HFF-Myc (cell line): ENCODE results near the gene SLC34A2.
"Not testable (repeated sequence)": the region's sequence is repeated elsewhere in the genome, so short reads cannot be mapped to it uniquely, and the experiment has no call there.

Experiments
- DNase-seq: peaks from one replicate; pipeline ENCODE4 v3.0.0-alpha.2; 2011; ENCODE audit warnings: low read depth; ENCODE audit errors: extremely low read depth
- H3K4me3 ChIP-seq: replicated peaks from 2 replicates; pipeline ENCODE4 v1.5.1; 2011; ENCODE audit warnings: low read depth, mild to moderate bottlenecking, control low read depth, low read length
- CTCF ChIP-seq: IDR thresholded peaks from 2 replicates; pipeline ENCODE4 v1.5.1; 2012; ENCODE audit warnings: mild to moderate bottlenecking, low read depth, low read length, control low read depth; ENCODE audit errors: missing control alignments

Gene SLC34A2

GRCh38 chr4:25658777-25659176 is 3.1 kb downstream of the SLC34A2 start:
- TF ChIP-seq CTCF: no peak
- H3K4me3 ChIP-seq: no peak overlapping the region
- no peak for DNase-seq

- not testable (repeated sequence) for DNase-seq, H3K4me3 ChIP-seq
Measured at GRCh38 chr4:25661441-25661840, 5.8 kb downstream of the SLC34A2 start.

GRCh38 chr4:25662306-25662705 is 6.7 kb downstream of the SLC34A2 start:
- no peak for TF ChIP-seq CTCF
- DNase-seq: no peak
- no peak overlapping the region for H3K4me3 ChIP-seq

GRCh38 chr4:25663781-25664180 is 8.1 kb downstream of the SLC34A2 start:
- no peak for DNase-seq
- H3K4me3 ChIP-seq: no peak overlapping the region
- no peak for TF ChIP-seq CTCF

GRCh38 chr4:25666031-25666630 is 10.5 kb downstream of the SLC34A2 start:
- TF ChIP-seq CTCF: no peak
- DNase-seq: no peak
- no peak overlapping the region for H3K4me3 ChIP-seq

- TF ChIP-seq CTCF: no peak
- no peak for DNase-seq
- no peak overlapping the region for H3K4me3 ChIP-seq
Measured at GRCh38 chr4:25667931-25668557, 12.4 kb downstream of the SLC34A2 start.

- no peak overlapping the region for H3K4me3 ChIP-seq
- TF ChIP-seq CTCF: no peak
- DNase-seq: no peak
Measured at GRCh38 chr4:25670991-25671390, 15.3 kb downstream of the SLC34A2 start.
